Thyroid gland (tissue), 4 donors: ENCODE data around the gene CCDC136.

Experiments
- CTCF ChIP-seq, 6 experiments: fragments of 200-600 bp in 3 of 6; fragments of 450-650 bp in 3 of 6; sonication (generic) in 3 of 6; IDR thresholded peaks; one replicate each; pipeline ENCODE4 v1.5.1; 2016 to 2019; ENCODE audit warnings: antibody characterized with exemption in 6 of 6, mild to moderate bottlenecking in 2 of 6, inconsistent platforms in 1 of 6, moderate library complexity in 1 of 6
- POLR2A ChIP-seq, 2 donors: fragments of 450-650 bp; IDR thresholded peaks; one replicate each; pipeline ENCODE4 v1.6.1; 2017; ENCODE audit warnings: antibody characterized with exemption in 2 of 2, mild to moderate bottlenecking in 2 of 2, moderate library complexity in 1 of 2

- TF ChIP-seq CTCF (IDR thresholded peaks at IDR 0.05) (no peak), POLR2A (IDR thresholded peaks at IDR 0.05) (no peak)
Observed at GRCh38 chr7:128781126-128781525, 10.6 kb upstream of the CCDC136 start.
